RWPE1 (cell line): ENCODE results near the gene TMEM30B.

Experiments
- CTCF ChIA-PET: fragments of 350-600 bp; sonication (Branson Sonifier 250); formaldehyde crosslinking; extraction: SDS; loops from one replicate; lab custom pipeline; 2021; lab: Yijun Ruan, JAX
- POLR2A ChIA-PET: fragments of 400-600 bp; formaldehyde crosslinking; extraction: SDS; loops from one replicate; lab custom pipeline; 2020; ENCODE audit warnings: antibody characterized with exemption; ENCODE audit not compliant: low non-redundant PET; lab: Yijun Ruan, JAX
- DNase-seq: peaks from one replicate; pipeline ENCODE4 v3.0.0; 2012; ENCODE audit warnings: low spot score
- H3K27ac ChIP-seq: fragments of 450-650 bp; 2 replicates; pipeline ENCODE4 v1.5.1; 2017
- CTCF ChIP-seq: fragments of 450-650 bp; conservative IDR thresholded peaks from 2 replicates; pipeline ENCODE4 v1.5.1; 2017; ENCODE audit warnings: low read depth, mild to moderate bottlenecking

TMEM30B gene

GRCh38 chr14:61281186-61281947, at the start of gene TMEM30B:
Gene TMEM30B, minus strand, starts transcription at chr14:61281338. Its CDS starts 191 bp downstream, at chr14:61281147.
- peak; percentile 94 for DNase-seq
- ChIA-PET CTCF (interaction anchor here (0.5 to 0.7 kb wide), 5 partner anchors 10 to 189 kb away, joined by 3 to 5 read pairs (median 5); no protein-coding TSS in a partner anchor), POLR2A (interaction anchor here (0.5 to 0.7 kb wide), 5 partner anchors 12 to 244 kb away, joined by 3 to 6 read pairs (median 4); no protein-coding TSS in a partner anchor)
- no peak for TF ChIP-seq CTCF
- H3K27ac ChIP-seq = no peak within 1 kb of the TSS

- ChIA-PET CTCF (no interaction called here), POLR2A (no interaction called here)
- no peak for TF ChIP-seq CTCF
- H3K27ac ChIP-seq = no peak overlapping the region
- no peak for DNase-seq
These were observed 49.4 kb upstream of the TMEM30B start for GRCh38 chr14:61330511-61330910.

- ChIA-PET CTCF (no interaction called here), POLR2A (interaction anchor here (1.0 kb wide), 1 partner anchor 48 kb away, joined by 4 read pairs; no protein-coding TSS in a partner anchor)
- H3K27ac ChIP-seq = no peak overlapping the region
- TF ChIP-seq CTCF = no peak
- no peak for DNase-seq
These were observed 48.4 kb upstream of the TMEM30B start for GRCh38 chr14:61329478-61330051.

- no peak for TF ChIP-seq CTCF
- H3K27ac ChIP-seq = no peak overlapping the region
- ChIA-PET CTCF (no interaction called here), POLR2A (interaction anchor here (1.0 kb wide), 1 partner anchor 47 kb away, joined by 4 read pairs; no protein-coding TSS in a partner anchor)
- no peak for DNase-seq
These were observed 47.6 kb upstream of the TMEM30B start for GRCh38 chr14:61328626-61329262.

- H3K27ac ChIP-seq = peak overlapping the region; percentile 61
- ChIA-PET POLR2A (no interaction called here), CTCF (no interaction called here)
- TF ChIP-seq CTCF = no peak
- no peak for DNase-seq
These were observed 45.7 kb upstream of the TMEM30B start for GRCh38 chr14:61326847-61327246.

- DNase-seq = no peak
- CTCF ChIA-PET = no interaction called here
- H3K27ac ChIP-seq = no peak overlapping the region
- no peak for TF ChIP-seq CTCF
- POLR2A ChIA-PET = no interaction called here
These were observed 45.0 kb upstream of the TMEM30B start for GRCh38 chr14:61326146-61326545.
